GM18498 (cell line): ENCODE measurements around the gene ATP1A1.

Source experiments
- ATAC-seq: cut with Tn5 transposase; IDR thresholded peaks from one replicate; pipeline ENCODE4 v1.9.1; 2021; ENCODE audit warnings: mild to moderate bottlenecking, moderate library complexity; ENCODE audit not compliant: unreplicated experiment

Gene ATP1A1

GRCh38 chr1:116433275-116434257, 60.5 kb downstream of the ATP1A1 start:
- ATAC-seq, result no peak

DNA sequence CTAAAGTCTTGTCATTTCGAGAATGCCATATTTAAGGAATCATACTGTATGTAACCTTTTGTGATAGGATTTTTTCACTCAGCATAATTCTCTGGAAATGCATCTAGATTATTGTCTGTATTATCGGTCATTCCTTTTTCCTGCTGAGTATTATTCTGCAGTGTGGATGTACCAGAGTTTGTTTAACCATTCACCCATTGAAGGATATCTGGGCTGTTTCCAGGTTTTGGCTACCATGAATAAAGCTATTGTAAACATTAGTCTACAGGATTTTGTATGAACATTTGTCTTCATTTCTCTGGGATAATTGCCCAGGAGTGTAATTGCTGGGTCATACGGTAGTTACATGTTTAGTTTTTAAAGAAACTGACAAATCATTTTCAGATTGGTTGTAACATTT, 61.8 kb downstream of the ATP1A1 start:
- no peak for ATAC-seq

DNA sequence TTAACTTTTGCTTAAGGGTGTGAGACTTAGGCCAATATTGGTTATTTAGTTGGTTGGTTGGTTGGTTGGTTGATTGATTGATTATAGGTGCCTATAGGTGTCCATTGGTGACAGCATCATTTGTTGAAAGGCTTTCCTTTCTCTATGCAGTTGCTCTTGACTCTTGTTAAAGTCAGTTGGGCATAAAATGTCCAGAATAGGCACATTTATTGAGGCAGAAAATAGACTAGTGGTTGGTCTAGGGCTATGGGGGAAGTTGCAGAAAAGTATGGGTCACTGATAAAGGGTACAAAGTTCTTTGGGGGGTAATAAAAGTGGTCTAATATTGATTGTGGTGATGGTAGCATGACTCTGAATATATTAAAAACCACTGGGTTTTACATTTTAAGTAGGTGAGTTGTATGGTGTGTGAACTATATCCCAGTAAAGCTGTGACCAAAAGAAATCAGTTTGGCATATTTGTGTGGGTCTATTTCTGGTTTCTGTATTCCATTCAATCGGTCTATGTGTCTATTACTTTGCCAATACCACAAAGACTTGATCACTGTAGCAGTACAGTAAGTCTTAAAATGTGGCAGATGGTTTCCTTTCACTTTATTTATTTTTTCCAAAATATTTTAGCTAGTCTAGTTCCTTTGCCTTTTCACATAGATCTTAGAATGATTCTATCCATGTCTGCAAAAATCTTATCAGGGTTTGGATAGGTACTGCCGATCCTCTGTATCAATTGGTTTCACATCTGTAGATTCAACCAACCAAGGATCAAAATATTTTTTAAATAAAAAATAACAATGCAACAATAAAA, 63.0 kb downstream of the ATP1A1 start:
- no peak for ATAC-seq

DNA sequence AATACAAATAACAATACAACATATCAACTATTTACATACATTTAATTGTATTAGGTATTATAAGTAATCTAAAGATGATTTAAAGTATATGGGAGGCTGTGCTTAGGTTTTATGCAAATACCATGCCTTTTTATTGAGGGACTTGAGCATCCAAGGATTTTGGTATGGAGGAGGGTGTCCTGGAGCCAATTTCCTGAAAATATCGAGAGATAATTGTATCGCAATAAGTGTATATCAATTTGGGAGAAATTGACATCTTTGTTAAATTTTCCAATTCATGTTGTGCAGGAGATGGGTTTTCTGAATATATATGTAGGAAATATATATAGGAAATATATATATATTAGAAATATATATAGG, 63.5 kb downstream of the ATP1A1 start:
- ATAC-seq, result no peak

DNA sequence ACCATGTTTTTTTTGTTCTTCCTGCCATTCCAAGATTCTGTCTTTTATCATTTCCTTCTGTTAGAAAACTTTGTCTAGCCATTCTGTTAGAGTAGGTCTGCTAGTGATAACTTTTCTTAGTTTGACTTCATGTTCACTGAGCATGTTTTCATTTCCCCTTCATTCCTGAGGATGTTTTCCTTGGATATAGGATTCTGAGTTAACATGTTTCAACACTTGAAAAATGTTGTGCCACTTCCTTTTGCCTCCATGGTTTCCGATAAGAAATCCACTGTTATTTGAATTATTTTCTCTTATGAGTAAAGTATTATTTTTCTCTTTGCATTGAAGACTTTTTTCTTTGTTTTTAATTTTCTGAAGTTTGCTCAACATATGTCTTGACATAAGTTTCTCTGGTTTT, 66.7 kb downstream of the ATP1A1 start:
- ATAC-seq, result no peak

DNA sequence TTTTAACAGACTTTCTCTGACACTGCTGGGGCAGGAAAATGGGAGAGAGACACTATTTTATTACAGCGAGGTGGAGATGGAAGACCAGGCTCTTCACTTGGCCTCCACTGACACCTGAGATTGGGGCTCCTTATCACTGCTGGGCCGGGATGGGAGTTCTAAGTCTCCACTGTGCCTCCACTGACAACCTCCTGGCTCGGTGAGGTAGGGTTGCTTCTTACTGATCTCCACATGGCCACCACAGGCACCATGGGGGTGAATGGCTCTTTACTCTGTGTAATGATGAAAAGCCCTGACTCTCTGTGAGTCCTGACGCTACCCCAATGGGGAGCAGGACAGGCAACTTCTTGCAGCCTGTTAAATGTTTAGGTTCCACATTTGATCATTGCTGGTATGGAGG, 67.7 kb downstream of the ATP1A1 start:
- ATAC-seq, result no peak

- no peak for ATAC-seq
These were observed 72.5 kb downstream of the ATP1A1 start for GRCh38 chr1:116445534-116445933.

DNA sequence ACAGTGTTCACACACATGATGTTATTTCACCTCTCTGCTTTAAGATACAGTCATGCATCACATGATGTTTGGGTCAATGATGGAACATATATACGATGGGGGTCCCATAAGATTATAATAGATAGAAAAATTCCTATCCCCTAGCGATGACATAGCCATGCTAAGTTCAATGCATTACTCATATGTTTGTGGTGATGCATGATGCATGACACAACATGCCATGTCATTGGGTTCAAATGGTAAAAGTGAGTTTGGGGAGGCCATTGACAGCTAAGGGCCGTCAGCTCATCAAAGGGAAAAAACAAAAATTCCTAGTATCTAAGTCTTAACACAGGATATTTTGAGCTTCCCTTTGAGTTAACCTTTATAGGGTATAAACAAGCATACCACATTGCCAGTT, 73.6 kb downstream of the ATP1A1 start:
- no peak for ATAC-seq

GRCh38 chr1:116448785-116449385, 75.8 kb downstream of the ATP1A1 start:
- ATAC-seq, result no peak

DNA sequence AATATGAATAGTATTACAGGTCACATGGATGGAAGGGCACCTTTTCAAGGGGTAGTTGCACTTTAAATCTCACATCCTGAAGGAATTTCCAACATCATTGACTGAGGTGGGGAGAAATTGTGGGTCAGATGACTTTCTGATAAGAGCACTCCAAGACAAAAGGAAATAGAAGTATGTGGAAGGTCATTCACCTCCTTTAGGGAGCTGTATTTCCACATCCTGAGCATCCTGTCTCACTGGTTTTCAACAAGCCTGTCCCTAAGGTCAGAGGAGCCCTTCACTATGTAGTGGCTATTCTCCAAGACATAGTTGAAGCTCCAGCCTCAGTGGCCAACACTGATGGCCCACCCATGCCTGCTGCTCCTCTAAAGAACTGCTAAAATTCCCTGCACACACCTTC, 76.5 kb downstream of the ATP1A1 start:
- ATAC-seq, result no peak

- ATAC-seq, result no peak
These were observed 78.7 kb downstream of the ATP1A1 start for GRCh38 chr1:116451702-116452101.

GRCh38 chr1:116453481-116453880, 80.4 kb downstream of the ATP1A1 start:
- no peak for ATAC-seq

DNA sequence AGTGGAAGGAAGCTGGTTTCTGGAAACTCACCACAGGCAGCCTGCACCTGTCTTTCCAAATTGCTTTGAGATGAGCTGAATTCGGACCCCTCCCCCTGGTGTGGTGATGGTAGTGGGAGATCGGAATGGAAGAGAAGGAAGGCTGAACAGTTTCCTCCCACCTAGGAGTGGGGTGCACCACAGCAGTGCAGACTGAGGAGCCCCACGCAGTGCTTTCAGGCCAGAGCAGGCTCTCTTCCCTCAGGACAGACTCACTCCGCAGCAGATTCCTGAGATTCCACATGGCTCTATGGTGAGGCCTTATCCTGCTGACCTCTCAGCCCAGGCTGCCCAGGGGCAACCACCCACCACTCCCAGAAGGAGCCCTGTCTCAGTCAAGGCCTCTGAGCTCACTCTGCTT, 80.9 kb downstream of the ATP1A1 start:
- no peak for ATAC-seq
